NCI-H146 (cell line): ENCODE data around the gene VARS2.
A peak's percentile ranks its signal among the peaks of the same experiment; 100 is the strongest.

ENCODE experiments used
- DNase-seq: peaks from one replicate; lab custom pipeline; 2025; lab: John Stamatoyannopoulos, UW

VARS2 gene

DNA sequence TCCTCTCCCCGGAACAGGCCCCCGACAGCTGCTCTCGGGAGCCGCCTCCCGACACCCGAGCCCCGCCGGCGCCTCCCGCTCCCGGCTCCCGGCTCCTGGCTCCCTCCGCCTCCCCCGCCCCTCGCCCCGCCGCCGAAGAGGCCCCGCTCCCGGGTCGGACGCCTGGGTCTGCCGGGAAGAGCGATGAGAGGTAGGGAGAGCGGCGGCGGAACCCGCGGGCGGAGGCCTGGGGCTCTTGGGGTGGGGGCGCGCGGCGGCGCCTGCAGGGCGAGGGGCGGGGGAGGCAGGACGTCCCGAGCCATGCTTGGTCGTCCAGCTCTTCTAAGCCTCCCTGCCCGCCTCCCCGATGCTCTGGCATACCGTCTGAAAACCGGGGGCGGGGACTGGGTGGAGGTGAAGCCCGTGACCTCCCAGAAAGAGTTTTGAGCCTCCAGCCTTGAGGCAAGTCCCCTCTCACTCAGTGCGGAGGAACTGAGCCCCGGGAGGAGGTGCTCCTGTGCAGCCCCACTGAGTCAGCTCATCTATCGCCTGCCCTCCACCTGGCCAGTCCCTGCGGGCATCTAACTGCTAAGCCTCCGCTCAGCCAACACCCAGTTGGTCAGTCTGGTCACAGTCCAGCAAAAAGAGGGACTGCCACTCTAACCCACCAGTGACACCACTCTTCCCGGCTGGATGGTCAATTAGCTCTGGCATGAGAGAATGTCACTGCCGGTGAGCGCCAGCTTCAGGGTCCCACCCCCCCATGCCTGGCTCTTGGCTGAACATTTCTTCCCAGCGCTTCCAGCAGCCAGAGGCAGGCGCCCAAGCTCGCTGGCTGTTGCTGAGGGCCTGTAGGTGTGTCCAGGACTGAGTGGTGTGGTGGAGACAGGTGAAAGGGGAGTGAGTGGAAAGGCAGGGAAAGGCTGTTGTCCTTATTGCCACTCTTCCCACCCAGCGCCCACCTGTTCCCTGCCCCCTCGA, 29.2 kb upstream of the VARS2 start:
- DNase-seq, result peak; percentile 43

DNA sequence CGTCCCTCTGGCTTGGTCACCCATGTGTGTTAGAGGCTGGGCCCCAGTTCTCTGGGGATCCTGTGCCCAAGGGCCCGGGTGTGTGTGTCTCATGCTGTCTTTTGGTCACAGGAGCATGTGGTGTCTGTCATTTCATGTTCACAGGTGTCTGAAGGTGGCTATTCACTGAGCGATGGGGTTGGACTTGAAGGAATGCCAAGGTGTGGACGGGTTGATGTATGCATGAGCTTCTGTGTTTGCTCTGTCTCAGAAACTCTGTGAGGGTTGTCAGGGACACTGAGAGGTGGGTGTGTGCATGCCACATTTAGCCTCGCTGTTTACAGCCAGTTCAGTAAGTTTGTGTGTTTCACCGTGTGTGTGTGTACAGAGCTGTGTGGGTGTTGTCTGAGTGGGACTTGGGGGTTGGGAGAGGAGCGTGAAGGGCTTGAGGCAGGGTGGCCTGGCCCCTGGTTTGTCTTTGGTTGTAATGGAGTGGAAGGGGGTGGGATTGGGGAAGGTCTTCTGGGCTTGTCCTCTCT, 28.5 kb upstream of the VARS2 start:
- peak; percentile 12 for DNase-seq

DNA sequence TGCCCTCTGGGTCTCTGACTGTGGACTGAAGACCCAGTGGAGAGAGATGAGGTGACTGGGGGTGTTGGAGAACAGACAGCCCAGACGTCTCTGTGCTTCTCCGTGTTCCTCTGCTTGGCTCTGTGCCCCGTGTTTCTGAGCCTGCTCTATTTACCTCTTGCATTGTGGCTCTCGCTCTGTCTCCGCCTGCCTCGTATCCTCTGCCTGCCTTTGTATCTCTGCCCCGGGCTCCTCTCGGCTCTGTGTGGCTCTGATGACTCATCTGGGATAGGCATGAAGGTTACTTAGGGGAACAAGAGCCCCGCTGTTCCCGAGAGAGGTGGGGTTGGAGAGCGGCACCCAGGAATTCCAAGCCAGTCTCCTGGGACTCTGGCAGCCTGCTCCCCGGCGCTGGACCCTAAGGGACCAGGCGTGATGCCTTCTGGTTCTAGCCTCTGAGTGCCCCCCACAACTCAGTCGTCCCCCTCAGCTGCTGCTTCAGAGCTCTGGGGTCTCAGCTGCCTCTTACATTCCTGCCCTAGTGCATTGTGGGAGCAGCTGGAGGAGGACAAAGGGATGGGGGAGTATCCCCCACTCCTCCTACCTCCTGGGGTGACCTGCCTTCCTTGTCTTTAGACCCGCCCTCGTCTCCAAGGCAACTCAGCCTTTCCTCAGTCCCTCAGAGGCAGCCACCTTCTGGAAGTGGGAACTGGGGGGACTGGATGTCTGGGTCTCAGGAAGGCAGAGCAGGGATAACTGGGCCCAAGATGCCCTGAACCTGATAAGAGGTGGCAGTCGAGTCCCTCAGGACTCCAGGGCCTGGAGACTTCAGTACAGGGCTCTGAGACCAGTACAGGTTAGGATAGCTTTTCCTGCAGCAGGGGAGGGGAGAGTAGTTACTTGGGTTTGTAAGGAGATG, 27.8 kb upstream of the VARS2 start:
- peak; percentile 73 for DNase-seq

DNA sequence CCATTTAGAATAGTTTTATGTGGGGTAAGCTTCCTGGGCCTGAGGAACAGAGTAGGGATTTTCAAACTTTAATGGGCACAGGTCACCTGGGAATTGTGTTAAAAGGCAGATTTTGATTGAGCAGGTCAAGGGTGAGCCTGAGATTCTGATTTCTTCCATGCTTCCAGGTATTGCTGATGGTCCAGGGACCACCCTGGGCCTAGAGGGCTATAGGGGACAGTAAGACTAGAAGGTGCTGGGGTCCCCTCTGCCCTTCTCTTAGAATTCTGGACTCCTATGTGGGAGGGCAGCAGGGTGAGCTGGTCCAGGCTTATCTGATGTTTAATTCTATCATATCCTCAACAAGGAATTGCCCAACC, 27.2 kb upstream of the VARS2 start:
- no peak for DNase-seq

DNA sequence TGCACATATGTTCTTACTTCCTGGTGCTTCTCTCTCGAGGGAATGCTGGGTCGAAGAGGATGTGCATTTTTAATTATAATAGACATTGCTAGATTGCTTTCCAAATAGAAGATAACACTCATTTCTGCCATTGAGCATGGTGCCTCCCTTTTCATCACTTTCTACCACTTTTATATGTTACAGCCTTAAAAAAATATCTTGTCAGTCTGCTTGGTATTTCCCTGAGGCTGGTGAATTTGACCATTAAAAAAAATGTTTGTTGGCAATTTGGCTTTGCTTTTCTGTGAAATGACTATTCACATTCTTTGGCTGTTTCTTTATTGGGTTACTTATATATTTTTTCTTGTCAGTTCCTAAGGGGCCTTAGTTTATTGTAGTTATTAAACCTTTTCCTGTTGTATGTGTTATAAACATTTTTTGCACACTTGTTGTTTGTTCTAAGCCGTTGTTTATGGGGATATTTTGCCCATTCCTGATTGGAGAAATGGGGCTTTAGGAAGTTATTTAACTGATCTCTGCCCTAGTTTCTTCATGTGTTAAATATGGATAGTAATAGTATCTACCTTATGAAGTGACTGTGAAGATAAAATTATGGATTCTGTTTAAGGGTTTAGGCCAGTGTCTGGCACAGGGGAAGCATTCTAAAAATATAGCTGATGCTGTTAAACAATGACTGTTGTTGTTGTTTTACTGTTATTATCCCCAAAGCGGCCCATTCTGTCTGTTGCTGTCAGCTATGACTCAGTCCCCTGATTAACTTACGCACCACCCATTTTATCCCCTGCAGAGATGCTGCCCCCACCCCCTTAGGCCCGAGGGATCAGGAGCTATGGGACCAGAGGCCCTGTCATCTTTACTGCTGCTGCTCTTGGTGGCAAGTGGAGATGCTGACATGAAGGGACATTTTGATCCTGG, 25.9 kb upstream of the VARS2 start:
- no peak for DNase-seq

DNA sequence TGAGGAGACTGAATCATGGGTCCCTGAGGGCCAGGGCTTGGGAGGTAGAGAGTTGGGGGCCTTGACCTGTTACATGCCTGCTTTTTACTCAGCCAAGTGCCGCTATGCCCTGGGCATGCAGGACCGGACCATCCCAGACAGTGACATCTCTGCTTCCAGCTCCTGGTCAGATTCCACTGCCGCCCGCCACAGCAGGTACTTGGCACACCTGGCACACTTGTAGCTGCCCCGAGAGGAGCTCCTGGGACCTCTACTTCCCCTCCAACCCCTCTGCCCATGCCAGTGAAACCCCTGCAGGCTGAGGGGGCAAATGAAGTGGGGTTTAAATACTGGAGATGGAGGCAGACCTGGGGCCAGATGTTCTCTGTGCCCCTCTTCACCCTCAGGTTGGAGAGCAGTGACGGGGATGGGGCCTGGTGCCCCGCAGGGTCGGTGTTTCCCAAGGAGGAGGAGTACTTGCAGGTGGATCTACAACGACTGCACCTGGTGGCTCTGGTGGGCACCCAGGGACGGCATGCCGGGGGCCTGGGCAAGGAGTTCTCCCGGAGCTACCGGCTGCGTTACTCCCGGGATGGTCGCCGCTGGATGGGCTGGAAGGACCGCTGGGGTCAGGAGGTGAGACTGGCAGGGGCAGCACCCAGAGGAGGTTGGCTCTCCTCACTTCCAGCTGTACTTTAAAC, 25.1 kb upstream of the VARS2 start:
- DNase-seq, result no peak

DNA sequence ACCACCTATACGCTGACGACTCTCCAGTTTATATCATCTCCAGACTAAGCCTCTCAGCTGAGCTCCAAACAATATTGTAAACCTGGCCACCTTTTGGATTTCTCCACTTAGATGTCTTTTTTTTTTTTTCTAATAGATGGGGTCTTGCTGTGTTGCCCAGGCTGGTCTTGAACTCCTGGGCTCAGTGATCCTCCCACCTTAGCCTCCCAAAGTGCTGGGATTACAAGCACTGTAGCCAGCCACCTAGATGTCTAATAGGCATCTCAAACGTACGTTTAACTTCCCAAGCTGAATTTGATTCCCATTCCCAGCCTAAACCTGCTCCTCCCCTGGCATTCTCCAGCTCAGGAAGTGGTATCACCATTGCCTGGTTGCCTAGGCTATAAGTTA, 24.5 kb upstream of the VARS2 start:
- no peak for DNase-seq

DNA sequence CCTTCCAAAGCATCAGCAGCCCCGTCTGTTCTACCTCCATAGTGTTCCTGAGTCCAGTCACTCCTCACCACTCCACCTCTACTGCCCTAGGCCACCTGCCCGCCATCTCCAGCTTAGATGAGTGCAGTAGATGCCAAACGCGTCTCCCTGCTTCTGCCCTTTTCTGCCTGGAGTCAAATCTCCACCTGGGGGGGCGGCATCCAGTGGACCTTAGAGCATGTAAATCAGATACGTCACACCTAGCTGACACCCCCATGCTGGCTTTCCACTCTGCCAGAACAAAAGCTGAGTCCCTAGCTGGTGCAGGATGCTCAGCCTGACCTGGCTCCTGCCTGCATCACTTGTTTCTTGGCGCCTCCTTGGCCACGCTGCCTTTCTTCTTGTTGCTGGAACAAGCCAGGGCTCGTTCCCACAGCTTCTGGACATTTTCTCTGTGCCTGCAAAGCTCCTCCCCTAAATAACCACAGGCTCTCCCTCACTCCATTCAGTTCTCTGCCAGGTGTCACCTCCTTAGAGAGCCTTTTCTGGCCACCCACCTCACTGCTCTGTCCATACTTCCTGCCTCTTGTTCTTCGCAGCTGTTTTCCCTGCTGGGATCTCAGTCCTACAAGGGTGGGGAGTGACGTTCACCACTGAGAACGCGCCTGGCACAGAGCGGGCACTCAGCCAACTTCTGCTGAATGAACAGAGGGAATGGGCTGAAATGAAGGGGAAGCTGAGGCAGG, 24.0 kb upstream of the VARS2 start:
- no peak for DNase-seq

DNA sequence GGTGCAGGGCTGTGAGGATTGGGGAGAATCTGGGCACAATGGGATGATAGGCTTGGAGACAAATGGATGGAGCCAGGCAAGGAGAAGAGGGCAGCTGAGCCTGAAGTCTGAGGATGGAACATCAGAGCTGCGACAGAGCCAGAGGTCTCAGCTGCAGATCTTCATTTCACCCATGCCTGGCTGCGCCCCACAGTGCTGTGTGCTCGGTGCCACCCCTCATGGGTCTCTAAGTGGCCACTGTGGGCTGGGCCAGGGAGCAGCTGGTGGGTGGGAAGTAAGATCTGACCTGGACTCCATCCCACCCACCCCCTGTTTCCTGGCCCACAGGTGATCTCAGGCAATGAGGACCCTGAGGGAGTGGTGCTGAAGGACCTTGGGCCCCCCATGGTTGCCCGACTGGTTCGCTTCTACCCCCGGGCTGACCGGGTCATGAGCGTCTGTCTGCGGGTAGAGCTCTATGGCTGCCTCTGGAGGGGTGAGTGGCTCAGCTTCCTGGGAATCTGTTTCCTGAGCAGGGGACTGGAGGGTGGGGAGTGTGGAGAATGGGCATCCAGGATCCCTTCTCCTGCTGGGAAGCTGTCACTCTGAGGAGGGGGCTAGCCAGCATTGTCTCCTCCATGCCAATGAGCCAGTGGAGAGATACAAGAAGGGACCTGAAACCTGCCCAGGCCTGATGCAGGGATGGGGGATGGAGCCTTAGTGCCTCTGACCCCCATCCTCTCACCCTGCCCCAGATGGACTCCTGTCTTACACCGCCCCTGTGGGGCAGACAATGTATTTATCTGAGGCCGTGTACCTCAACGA, 23.2 kb upstream of the VARS2 start:
- DNase-seq, result no peak

DNA sequence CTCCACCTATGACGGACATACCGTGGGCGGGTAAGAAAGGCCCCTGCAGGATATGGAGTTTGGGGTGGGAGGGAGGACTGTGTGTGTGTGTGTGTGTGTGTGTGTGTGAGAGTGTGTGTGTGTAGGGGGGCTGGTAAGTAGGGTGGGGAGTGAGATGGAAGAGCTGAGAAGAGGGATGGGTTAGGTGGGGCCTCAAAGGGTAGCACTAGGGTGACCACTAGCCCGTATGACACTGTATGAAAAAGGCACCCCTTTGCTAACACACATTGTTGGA, 22.7 kb upstream of the VARS2 start:
- no peak for DNase-seq

DNA sequence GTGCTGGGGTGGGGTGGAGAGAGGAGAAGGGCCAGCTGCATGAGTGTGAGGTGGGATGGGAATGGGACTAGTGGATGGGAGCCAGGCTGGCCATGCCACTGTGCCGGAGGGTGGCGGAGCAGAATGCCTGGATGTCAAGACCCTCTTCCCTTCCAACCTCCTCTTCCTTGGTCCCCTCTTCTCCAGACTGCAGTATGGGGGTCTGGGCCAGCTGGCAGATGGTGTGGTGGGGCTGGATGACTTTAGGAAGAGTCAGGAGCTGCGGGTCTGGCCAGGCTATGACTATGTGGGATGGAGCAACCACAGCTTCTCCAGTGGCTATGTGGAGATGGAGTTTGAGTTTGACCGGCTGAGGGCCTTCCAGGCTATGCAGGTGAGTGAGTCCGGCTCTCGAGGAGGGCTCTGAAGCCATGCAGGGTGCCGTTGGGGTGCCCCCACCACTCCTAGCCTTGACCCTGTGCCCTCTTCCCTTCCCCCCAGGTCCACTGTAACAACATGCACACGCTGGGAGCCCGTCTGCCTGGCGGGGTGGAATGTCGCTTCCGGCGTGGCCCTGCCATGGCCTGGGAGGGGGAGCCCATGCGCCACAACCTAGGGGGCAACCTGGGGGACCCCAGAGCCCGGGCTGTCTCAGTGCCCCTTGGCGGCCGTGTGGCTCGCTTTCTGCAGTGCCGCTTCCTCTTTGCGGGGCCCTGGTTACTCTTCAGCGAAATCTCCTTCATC, 22.1 kb upstream of the VARS2 start:
- DNase-seq, result no peak

DNA sequence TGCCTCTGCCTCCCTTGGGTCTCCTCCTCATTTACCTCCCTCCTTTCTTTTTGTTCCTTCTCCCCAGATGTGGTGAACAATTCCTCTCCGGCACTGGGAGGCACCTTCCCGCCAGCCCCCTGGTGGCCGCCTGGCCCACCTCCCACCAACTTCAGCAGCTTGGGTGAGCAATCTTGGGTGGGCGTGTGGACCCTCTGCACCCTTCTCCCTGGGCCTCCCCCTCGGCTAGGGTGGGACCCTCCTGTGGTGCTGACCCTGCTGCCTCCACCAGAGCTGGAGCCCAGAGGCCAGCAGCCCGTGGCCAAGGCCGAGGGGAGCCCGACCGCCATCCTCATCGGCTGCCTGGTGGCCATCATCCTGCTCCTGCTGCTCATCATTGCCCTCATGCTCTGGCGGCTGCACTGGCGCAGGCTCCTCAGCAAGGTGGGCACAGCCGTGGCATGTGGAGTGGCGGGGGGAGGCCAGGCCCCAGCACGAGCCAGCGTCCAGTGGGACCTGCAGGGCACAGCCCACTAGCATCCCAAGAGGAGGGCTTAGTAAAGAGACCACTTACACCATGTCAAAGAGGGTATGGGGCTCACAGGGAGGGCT, 20.9 kb upstream of the VARS2 start:
- no peak for DNase-seq

DNA sequence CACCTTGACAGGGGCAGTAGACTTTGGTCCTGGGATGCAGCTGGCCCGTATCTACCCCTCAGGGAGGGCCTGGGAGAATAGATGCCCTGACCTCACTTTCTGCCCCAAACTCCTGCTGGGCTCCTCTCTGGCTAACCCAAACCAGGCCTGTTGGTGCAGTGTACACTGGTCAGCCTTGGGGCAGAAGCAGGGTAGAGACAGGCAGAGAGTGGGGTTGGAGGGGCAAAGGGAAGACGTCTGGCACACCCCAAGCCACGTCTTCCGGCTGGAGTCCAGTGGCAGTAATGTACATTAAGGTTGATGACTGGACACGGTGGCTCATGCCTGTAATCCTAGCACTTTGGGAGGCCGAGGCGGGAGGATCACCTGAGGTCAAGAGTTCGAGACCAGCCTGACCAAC, 20.4 kb upstream of the VARS2 start:
- DNase-seq, result no peak

DNA sequence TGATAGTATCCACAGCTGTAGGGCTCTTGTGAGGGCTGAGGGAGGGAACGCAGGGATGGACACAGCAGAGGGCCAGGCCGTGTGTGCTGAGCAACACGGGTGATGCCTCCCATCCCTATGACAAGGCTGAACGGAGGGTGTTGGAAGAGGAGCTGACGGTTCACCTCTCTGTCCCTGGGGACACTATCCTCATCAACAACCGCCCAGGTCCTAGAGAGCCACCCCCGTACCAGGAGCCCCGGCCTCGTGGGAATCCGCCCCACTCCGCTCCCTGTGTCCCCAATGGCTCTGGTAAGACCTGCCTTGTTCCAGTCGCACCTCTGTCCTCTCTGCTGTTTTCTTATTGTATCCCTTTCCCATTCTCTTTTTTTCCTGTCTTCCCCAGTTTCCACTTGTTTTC, 19.7 kb upstream of the VARS2 start:
- no peak for DNase-seq

DNA sequence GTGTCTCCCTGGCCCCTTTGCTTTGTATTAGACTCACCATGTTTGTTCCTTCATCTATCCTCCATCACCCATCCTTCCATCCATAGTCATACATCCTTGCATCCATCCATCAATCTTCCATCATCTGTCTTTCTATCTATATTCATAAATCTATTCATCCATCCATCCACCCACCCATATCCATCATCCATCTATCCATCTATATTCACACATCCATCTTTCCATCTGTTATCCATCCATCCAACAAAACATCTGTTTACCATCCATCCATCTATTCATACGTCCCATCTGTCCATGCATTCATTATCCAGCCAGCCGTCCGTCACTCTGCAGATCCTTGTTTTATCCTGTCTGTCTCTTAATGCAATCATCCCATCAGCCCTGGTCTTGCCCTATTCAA, 19.1 kb upstream of the VARS2 start:
- no peak for DNase-seq

DNA sequence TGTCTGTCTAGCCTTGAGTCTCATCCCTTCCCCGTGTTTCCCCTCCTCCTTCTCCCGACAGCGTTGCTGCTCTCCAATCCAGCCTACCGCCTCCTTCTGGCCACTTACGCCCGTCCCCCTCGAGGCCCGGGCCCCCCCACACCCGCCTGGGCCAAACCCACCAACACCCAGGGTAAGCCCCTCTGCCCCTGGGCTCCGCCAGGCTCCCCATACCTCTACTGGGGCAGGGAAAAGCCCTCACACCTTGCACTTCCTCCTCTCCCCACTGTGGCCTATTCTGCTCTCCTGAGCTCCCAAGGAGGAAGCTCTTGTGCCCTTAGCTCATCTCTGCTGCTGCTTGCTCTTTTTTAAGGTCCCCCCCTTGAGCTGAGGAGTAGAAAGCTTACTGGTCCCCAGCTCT, 18.7 kb upstream of the VARS2 start:
- no peak for DNase-seq

DNA sequence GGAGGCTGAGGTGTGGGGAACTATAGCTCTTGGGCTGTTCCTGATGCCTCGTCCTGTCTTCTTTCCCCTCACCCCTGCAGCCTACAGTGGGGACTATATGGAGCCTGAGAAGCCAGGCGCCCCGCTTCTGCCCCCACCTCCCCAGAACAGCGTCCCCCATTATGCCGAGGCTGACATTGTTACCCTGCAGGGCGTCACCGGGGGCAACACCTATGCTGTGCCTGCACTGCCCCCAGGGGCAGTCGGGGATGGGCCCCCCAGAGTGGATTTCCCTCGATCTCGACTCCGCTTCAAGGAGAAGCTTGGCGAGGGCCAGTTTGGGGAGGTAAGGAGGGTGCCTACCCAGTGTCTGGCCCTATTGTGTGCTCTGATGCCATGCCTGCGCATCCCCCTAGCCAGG, 17.5 kb upstream of the VARS2 start:
- DNase-seq, result no peak

DNA sequence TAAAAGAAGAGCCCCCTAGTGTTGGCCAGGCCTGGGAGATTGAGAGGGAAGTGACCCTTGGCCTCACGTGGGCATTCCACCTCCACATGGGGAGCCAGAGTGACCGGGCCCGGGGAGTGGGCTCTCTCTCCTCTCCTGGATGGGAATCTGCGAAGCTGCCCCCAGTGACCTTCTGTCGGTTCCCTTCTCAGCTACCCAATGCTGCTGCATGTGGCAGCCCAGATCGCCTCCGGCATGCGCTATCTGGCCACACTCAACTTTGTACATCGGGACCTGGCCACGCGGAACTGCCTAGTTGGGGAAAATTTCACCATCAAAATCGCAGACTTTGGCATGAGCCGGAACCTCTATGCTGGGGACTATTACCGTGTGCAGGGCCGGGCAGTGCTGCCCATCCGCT, 16.2 kb upstream of the VARS2 start:
- no peak for DNase-seq
